GM19452 (cell line): ENCODE data around the gene KRABD2.
A peak's percentile ranks its signal among the peaks of the same experiment; 100 is the strongest.
"Not testable (repeated sequence)": the region's sequence is repeated elsewhere in the genome, so short reads cannot be mapped to it uniquely, and the experiment has no call there.

Experiments used
- ATAC-seq: cut with Tn5 transposase; IDR thresholded peaks from one replicate; pipeline ENCODE4 v1.9.1; 2021; ENCODE audit not compliant: unreplicated experiment

The KRABD2 gene

DNA sequence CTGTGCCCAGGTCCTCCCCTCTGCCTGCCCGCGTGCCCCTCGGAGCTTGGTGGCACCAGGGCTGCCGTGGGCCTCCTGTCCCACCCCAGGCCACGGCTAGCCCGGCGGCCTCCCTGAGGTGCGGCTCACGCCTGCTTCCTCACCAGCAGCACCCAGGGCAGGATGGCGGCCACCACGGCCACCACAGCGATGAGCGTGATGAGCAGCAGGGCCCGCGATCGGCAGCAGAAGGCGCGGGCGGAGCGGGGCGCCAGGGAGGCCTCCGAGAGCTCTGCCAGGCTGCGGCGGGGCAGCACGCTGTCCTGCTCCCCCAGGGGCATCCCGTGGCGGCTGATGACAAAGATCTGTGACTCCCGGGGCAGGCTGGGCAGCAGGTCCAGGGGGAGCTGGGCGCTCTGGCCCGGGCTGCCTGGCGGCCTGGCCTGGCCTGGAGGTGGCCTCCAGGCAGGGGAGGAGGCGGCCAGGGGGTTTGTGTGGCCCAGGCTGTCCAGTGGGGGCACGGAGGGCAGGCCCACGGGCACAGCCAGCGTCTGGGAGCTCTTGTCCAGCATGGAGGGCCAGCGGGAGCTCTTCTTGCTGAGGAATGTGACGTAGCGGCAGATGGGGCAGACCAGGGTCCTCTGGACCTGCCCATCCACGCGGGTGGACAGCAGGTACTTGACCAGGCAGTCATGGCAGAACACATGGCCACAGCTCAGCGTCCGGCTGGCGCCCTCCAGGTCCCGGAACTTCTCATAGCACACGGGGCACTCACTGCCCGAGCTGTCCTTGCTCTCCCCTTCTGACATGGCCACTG, 16.4 kb upstream of the KRABD2 start:
- no peak for ATAC-seq

DNA sequence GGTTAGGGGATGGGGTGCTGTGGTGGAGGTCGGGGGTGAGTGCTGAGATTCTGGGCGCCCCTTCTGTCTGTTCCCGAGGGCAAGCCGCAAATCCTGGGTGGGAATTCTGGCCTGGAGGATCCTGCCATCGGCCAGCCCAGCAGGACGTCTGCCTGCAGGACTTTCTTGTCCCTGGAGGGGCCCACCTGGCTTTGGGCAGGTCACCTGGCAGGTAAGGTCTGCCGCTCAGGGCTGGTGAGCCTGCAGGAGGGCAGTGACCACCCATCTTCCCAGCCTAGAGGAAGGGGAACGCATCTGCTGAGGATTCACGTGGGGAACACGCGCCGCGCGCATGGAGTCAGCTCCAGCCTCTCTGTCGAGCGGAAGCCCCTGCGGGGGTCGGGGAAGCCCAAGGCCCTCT, 15.8 kb upstream of the KRABD2 start:
- ATAC-seq = no peak

DNA sequence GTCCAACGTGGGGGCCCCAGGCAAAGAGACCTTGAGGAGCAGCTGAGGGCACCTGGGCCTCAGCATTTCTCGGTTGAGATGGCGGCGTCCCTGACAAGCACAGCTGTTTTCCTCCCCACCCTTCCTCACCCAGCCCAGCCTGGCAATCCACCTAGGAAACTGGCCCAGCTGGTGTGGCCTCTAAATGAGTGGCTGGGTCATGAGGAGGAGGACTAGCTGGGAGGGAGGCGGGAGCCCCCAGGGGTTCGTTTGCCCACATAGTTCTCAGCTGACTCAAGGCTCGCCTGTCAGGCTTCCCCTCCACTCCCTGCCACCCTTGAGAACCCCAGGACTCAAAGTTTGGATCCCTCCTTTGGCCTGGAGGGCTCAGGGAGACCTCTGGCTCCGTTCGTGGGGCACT, 15.2 kb upstream of the KRABD2 start:
- ATAC-seq = no peak

DNA sequence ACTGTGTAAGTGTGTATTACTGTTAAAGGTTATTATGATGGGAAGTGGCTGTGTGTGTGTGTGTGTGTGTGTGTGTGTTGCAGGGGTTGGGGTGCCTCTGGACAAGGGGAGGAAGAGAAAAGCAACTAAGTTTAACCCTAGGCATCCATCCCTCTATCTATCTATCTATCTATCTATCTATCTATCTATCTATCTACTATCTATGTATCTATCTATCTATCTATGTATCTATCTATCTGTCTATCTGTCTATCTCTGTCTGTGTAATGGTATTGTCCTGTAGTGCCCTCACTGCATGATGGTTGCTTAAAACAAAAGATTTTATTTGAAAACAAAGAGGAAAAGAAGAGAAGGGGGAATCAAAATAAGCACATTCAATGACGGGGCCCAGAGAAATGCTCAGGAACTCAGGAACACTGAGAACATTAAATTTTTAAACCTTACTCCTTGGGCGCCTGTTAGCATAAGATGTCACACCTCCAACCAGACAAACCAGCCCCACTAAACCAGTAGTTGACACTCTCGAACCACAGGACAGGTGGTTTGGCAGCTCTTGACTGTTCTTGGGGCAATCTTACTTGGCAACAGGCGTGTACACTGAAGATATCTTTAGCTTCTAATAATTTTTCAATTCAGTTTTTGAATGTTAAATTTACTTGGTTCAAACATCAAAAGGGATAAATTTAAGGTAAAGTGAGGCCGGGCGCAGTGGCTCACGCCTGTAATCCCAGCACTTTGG, 11.6 kb upstream of the KRABD2 start:
- no peak for ATAC-seq

DNA sequence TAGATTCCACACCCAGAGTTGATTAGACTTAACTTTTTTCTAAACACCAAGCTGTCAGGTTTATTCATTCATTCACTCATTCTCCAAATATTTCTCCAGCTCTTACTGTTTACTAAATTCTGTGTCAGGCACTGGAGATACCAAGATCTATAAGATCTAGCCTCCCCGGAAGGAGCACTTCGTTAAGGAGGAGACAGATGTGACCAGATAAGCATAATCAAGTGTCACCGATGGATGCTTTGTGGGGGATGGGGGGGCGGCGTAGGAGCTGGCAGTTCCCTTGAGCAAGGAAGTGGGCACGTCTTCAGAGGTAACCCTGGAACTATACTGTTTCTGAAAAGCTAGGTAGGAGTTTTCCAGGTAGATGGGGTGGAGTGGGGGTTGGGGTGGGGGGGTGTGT, 10.3 kb upstream of the KRABD2 start:
- no peak for ATAC-seq

DNA sequence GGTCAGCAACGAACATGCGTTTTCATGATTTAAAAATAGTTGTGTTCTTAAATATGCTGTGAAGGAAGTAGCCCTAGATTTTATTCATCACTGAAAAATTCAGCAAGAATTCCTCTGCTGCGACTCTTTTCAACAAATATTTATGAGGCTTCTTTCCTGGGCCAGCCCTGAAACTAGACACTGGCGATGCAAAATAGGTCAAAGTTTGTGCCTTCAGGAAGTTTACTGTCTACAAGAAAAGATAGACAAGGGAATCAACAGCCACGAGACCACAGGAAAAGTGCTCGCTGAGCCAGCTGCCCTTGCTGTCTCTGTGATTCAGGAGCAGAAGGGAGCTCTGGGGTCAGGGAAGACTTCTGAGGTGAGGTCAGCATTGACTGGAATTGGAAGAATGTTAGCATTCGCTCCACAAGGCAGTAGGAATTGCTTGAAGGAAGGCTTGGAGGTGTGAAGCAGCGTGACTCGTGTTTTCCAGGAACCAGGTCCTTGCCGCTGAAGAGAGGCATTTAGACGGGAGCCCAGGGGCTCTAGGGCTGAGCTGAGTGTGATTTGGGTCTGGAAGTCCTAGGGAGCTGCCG, 8.4 kb upstream of the KRABD2 start:
- ATAC-seq = no peak

DNA sequence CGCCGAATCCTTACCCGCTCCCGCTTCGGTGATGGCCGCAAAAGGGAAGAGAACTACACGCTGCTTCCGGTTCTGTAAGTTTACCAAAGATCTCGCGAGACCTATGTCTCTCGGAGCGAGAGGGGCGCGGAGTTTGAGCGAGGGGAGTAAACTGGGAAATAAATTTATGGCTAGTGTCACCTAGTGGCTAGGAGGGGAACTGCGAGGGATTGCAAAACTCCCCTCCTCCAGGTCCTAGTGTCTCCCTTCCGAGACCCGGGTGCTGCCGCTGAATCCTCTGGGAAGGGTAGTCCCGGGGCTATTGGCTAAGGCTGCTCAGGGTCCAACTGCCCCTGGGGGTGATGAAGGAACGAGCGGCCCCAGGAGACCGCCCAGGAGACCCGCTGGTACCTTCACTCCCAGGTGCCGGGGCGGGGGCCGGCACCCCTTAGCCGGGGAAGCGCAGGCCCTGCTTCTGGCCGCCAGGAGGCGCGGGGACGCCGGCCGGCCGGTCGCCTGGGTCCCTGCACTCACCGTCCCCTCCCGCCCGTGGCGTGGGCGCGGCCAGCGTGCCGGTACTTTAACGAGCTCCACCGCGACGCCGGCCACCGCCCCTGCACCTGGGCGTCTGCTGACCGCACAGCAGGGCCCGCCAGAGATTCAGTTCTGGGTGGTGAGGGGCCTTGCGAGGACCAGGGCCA, 6.8 kb upstream of the KRABD2 start, which contains the start of gene RPL26:
Gene RPL26, minus strand, starts transcription at position 51 of the 680 bp plus-strand sequence. CDS start 883 bp downstream, outside the sequence.
- peak; percentile 87 for ATAC-seq

DNA sequence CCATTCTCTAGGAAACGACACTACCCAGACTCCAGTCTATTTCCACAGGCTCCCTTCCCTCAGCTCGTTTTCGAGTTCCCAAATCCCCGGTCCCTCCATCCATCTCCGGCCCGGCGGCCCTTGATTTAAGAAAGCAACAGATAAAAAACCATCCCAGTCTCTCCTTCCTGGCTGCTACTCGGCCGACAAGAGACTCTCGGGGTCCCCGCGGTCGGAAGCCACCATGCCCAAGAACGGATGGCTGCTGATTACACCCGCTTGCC, 6.3 kb upstream of the KRABD2 start:
- ATAC-seq = no peak

DNA sequence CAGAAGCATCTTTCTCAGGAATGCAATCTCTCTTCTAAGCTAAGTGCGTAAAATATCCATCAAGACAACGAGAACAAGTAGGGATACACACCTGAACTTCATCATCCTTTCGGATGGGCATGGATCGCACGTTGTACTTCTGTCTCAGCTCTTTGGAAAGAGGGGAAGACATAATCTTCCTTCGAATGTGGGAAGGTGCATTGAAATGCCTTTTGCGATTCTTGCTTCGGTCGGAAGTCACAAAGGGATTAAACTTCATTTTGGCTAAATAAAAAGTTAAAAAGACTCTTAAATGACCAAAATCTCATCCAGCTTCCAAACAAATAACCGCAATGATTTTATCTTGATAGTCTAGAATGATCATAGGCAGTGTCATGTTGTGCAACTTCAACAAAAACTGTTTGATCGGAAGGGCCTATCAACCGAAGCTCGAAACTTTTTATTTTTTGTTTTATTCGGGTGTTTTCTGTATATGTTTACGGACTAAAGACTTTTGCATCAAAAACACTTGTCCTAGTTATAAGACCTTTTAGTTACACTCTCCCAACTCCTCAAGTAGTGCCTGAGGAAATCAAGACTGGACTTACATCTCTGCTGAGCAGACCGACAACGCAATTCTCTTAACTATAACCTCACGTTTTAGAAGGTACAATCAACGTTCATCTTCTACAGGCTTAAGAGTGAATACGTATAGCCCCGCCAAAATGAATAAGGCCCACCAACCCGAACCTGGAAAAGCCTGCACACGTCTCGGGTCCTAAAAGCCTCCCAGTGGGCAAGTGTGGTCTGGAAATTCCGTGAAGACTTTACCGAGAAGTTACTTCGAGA, 5.8 kb upstream of the KRABD2 start:
- ATAC-seq = no peak

DNA sequence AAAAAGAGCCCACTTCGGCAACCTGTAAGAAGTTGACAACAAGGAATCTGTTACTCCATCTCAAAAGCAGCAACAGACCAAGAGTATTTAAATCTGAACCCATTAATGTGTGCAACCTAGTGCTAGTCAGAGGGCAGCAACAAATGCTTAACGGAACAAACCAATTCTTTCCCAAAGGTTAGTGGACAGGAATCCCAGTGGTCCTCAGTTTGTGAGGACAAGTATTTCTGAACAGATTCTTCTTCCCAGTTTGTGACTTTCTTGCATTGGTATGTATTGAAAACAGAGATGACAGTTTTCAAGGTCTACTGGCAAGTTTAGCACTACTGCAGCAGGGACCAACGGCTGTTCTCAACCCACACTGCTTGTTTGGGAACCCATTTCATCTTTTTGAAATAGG, 3.5 kb upstream of the KRABD2 start:
- no peak for ATAC-seq

DNA sequence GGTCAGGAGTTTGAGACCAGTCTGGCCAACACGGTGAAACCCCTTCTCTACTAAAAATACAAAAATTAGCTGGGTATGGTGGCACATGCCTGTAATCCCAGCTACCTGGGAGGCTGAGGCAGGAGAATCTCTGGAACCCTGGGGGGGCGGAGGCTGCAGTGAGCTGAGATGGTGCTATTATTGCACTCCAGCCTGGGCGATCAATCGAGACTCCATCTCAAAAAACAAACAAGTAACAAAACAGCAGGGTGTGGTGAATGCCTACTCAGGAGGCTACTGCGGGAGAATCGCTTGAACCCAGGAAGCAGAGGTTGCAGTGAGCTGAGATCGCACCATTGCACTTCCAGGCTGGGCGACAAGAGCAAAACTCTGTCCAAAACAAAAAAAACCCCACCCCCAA, 1.6 kb upstream of the KRABD2 start:
- ATAC-seq = not testable (repeated sequence)

DNA sequence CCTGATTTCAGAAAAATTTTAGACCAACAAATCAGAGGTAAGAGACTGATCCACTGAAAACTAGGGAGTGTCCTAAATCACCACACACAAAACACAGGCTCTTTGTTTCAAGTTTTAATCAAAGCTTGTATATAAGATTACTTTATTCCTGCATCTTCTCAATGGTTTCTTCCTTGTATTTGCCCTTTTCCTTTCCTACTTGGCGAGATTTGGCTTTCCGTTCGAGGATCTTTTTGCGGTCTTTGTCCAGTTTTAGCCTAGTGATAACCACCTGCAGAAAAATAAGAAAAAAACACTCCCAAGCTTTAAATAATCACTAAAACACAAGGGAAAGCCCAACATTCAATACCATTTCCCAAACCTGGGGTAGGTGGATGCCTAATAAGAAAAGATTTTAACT, 918 bp upstream of the KRABD2 start:
- no peak for ATAC-seq

DNA sequence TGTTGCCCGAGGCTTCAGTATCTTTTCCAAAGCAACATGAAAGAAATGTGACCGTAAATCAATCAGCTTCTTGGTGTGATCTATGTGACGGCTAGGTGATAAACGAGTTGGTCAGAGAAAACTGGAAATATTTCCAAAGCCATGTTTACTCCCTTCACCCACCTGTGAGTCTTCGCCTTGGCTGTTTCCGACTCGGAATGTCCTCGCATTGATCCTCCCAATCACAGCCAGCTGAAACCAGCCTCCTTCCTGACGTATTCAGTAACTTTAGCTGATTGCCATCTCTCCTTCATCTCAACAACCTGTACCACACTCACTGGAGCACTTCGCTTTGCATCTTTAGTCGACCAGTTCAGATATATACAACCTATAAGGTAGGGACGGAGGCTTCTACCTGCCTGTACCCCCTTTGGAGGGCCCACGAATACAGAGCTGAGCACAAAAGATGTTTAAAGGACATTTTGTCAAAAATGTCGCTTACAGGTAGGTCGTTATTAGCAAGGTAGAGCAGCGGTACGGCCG, 705 bp downstream of the KRABD2 start:
- no peak for ATAC-seq

DNA sequence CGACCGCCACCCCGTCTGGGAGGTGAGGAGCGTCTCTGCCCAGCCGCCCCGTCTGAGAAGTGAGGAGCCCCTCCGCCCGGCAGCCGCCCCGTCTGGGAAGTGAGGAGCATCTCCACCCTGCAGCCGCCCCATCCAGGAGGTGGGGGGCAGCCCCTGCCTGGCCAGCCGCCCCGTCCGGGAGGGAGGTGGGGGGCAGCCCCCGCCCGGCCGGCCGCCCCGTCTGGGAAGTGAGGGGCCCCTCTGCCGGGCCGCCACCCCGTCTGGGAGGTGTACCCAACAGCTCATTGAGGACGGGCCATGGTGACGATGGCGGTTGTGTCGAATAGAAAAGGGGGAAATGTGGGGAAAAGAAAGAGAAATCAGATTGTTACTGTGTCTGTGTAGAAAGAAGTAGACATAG, 2.6 kb downstream of the KRABD2 start:
- ATAC-seq = not testable (repeated sequence)

DNA sequence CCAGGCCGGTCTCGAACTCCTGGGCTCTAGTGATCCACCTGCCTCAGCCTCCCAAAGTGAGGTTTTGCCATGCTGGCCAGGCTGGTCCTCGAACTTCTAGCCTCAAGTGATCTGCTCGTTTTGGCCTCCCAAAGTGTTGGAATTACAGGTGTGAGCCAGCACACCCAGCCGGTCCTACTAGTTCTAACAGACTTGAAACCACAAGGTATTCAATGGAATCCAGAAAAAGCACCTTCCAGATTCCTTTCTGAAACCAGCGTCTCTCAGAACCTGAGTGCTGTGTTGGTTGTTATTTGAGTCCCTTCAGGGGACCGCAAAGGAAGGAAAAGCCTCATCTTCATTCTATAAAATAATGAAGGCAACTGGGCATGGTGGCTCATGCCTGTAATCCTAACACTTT, 4.1 kb downstream of the KRABD2 start:
- ATAC-seq = no peak

DNA sequence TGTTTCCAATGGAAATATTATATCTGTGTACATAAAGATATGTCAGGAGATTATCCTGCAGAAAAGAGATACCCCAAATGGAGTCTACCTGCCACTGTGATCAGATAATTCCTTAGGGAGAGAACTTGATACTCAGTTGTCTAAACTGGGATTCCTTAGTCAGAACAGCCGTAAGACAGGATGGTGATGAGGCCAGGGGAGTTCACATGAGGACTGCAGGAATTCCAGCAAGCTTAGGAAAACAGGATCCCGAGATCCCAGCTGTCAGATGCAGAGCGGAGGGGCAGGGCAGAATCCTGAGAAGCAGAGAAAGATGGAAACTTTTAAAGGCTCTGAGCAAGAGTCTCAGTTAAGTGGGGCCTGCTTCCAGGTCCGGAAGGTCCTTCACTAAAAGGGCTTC, 4.7 kb downstream of the KRABD2 start:
- ATAC-seq = no peak

DNA sequence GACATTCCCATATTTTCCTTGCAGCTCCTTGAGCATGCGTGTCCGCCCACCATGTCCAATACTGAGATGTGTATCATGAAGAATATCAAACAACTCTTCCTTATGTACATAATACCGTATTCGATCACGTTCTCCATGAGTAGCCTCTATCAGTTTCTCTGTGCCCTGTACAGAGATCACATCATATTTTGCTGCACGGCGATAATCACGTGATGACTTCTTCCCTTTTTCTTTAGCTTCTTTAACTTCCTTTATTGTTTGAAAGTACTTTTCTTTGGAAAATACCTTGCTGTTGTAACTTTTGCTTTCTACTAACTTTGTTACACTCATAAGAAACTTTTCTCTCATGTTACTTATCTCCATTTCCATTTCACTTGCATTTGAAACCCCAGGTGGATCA, 6.6 kb downstream of the KRABD2 start:
- no peak for ATAC-seq

DNA sequence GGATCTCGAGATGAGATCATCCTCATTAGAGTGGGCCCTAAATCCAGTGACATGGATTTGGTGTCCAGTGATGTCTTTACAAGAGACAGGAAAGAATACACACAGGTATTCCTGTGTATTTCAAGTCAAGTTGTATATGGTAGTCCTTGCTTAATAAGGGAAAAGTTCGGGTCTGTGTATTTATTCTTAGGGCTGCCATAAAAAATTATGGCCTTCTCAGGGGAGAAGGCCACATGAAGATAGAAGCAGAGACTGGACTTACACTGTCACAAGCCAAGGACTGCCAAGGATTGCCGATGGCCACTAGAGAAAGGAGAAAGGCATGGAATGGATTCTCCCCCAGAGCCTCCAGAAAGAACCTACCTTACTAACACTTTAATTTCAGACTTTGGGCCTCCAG, 8.3 kb downstream of the KRABD2 start:
- no peak for ATAC-seq

DNA sequence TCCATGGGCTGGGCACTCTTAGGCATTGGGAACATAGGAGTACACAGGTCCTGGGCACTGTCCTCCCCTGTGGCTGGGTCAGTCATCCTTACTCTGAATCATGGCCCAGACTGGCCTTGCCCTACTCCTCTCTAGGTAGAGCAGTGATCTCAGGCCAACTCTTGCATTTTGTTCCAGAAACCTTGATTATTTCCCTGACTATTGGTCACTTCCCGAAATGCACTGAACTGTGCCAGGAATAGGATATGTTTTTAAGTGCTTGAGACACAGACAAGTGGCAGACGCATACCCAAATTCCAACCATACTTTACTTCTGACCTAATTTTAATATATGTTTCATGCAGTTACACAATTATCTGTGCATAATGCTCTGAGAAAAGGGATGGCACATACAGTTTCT, 10.3 kb downstream of the KRABD2 start:
- no peak for ATAC-seq

DNA sequence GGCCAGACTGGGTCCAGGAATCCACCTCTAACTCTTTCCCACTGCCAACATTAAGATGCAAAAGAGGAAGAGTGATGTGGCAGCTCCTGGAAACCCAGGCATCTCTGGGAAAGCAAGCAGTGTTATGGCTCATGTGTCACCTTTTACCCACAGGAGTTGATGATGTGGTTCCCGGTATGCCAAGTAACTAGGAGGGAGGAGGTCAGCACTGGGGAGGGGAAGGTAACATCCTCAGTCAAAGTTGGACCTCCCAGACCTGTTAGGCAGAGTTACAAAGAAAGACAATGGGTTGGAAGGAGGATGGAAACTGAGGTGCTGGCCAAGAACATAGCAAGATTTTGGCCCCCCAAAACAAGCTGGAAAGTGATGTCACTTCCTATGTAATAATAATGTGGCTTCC, 11.4 kb downstream of the KRABD2 start:
- no peak for ATAC-seq
